Fibroblast of villous mesenchyme (primary cell): ENCODE results near the gene FAM174C. TPM values are rescaled to one million over a fixed set of nuclear protein-coding genes. Genes with fewer than 3 reads are reported as not detected.
A peak's percentile ranks its signal among the peaks of the same experiment; 100 is the strongest.

ENCODE experiments used
- DNase-seq: peaks from one replicate; pipeline ENCODE4 v3.0.0-alpha.2; 2010; ENCODE audit warnings: low read depth
- H3K4me3 ChIP-seq: 2 replicates; pipeline ENCODE4 v1.5.1; 2011; ENCODE audit warnings: low read depth, mild to moderate bottlenecking, low read length
- total RNA-seq: library from RNA; depleted of rRNA; stranded (reverse); fragments of >200 nt; gene quantifications from 2 replicates; pipeline ENCODE4 v1.2.3, GENCODE V29; 2012
- TF ChIP-seq, protein P1 (sequence below): IDR thresholded peaks from 2 replicates; pipeline ENCODE4 v1.5.1; 2012; ENCODE audit warnings: low read depth, mild to moderate bottlenecking, low read length; ENCODE audit not compliant: insufficient read depth

FAM174C gene
- total RNA-seq, 1 donor = 17.3 TPM

DNA sequence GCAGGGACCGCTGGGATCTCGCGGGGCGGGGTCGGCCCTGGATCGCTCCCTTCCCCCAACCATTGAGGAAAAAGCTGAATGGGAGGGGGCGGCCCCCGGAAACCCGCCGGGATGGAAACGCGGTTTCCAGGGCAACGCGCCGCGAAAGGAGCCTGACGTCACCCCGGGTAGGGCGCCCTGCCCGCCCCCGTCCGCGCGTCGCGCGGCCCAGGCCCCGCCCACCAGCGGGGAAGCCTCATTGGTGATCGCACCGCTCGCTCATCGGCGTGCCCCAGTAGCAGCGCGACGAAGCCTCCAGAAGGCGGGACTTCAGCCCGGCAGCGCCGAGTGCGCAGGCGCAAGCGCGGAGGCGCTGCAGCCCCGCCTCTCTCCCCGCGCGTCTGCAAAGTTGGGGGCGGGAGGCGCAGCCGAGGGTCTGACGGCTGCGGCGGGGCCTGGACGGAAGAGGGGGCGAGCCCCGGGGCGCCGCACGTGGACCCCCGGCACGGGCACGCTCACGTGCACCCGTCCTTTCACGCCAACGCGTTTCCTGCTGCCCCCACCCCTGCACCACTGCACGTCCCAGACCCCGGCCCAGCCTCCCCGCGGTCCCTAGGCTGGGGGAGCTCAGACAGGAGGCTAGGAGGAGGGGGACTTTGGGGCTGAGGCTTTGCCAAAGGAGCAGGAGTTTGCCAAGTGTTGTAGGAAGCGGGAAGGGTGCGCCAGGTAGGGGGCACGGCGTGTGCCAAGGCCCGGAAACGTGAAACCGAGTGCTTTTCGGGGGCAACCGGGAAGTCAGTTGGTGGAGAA, 14.4 kb upstream of the FAM174C start:
- peak; percentile 96 for DNase-seq
- TF ChIP-seq, protein P1, sequence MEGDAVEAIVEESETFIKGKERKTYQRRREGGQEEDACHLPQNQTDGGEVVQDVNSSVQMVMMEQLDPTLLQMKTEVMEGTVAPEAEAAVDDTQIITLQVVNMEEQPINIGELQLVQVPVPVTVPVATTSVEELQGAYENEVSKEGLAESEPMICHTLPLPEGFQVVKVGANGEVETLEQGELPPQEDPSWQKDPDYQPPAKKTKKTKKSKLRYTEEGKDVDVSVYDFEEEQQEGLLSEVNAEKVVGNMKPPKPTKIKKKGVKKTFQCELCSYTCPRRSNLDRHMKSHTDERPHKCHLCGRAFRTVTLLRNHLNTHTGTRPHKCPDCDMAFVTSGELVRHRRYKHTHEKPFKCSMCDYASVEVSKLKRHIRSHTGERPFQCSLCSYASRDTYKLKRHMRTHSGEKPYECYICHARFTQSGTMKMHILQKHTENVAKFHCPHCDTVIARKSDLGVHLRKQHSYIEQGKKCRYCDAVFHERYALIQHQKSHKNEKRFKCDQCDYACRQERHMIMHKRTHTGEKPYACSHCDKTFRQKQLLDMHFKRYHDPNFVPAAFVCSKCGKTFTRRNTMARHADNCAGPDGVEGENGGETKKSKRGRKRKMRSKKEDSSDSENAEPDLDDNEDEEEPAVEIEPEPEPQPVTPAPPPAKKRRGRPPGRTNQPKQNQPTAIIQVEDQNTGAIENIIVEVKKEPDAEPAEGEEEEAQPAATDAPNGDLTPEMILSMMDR = no peak
- H3K4me3 ChIP-seq = peak overlapping the region; percentile 72

DNA sequence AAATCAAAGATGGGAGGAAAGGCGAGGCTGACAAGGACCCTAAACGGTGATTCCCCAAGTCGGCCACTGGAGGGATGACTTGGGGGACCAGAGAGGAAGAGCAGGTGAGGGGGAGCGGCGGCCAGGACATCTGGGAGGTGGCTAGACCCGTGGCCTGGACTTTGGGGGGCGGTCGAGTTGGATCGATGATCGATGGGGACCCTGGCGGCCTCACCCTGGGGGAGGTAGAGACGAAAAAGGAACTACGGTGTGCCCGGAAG, 13.9 kb upstream of the FAM174C start:
- no peak for DNase-seq
- TF ChIP-seq, protein P1 = peak; percentile 16
- H3K4me3 ChIP-seq = peak overlapping the region; percentile 72

- H3K4me3 ChIP-seq = peak overlapping the region; percentile 72
- DNase-seq = no peak
- TF ChIP-seq, protein P1 = no peak
Observed at GRCh38 chr19:1261798-1262622, 13.3 kb upstream of the FAM174C start.

- DNase-seq = no peak
- TF ChIP-seq, protein P1 = no peak
- peak overlapping the region; percentile 72 for H3K4me3 ChIP-seq
Observed at GRCh38 chr19:1262623-1263123, 12.7 kb upstream of the FAM174C start.

DNA sequence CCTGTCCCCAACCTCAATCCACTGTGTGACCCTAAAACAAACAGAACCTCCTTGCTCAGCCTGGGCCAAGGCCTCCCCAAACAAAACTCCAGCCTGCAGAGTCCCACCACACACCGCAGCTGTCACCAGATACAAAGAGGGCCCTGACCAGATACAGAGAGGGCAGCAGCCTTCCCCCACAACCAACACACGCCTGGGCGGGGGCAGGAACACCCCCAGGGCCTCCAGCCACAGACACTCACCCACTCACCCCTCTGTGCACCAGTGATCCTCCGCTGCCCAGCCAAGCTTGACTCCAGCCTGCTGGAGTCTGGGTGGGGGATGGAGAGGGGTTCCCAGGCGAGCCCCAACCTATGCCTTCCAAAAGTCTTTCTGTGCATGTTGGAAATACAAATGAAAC, 12.1 kb upstream of the FAM174C start:
- TF ChIP-seq, protein P1 = no peak

GRCh38 chr19:1264801-1265614, 10.3 kb upstream of the FAM174C start:
- TF ChIP-seq, protein P1 = no peak
- no peak overlapping the region for H3K4me3 ChIP-seq
- DNase-seq = peak; percentile 88

More for the DNA sequence above, 12.1 kb upstream of the FAM174C start:
- no peak overlapping the region for H3K4me3 ChIP-seq
- DNase-seq = no peak
